SK-MEL-5 (cell line): ENCODE results near the gene AWAT1. TPM values are rescaled to one million over a fixed set of nuclear protein-coding genes. Genes with fewer than 3 reads are reported as not detected.
"Not testable (repeated sequence)": the region's sequence is repeated elsewhere in the genome, so short reads cannot be mapped to it uniquely, and the experiment has no call there.

Source experiments
- DNase-seq: peaks from one replicate; pipeline ENCODE4 v3.0.0-alpha.2; 2016; ENCODE audit warnings: low read depth, low spot score
- in situ Hi-C: cut with HindIII; loops from 2 replicates; pipeline ENCODE4 v1.10.0; 2016; ENCODE audit warnings: low sequenced_read_pairs, high pct_unique_total_duplicates, low pct_unique_long_range_greater_than_20kb
- polyA plus RNA-seq, 2 experiments: library from polyadenylated mRNA; depleted of rRNA; stranded (reverse); fragments of >200 nt; gene quantifications; 2 replicates each; pipeline ENCODE4 v1.2.3, GENCODE V29; 2015
- total RNA-seq: library from RNA; depleted of rRNA; stranded (reverse); fragments of >200 nt; shearing (Covaris generic); gene quantifications from 2 replicates; pipeline ENCODE4 v1.2.3, GENCODE V29; 2014; rRNA removed

The AWAT1 gene
- total RNA-seq: not detected in 2 replicates
- polyA plus RNA-seq (2015; cell fraction: cytosol; rRNA removed): 0.13 and 0.29 TPM in 2 replicates
- polyA plus RNA-seq (2015; cell fraction: nucleus; rRNA removed): 0.22 TPM in 1 of 2 replicates, not detected in the other

DNA sequence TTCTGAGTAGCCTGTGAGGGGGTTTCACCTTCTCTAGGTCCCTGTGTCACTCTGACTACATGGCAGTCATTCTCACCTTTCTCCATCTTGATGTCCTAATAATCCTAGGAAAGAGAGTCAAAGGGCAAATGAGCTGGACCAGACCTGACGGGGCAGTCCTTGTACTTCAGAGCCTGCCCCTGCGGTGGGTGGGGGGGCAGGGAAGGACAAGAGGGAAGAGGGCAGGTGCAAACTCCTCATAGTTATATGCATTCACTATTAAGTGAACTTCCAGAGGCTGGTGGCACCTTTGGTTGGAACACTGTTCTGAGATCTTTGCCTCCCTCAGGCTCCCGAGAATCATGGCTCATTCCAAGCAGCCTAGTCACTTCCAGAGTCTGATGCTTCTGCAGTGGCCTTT lies at the start of gene AWAT1:
TSS of gene AWAT1 (plus strand) at position 301 of the 400 bp plus-strand sequence. CDS start at position 342, 41 bp downstream.
- in situ Hi-C loops: no loop called here
- DNase-seq: no peak

DNA sequence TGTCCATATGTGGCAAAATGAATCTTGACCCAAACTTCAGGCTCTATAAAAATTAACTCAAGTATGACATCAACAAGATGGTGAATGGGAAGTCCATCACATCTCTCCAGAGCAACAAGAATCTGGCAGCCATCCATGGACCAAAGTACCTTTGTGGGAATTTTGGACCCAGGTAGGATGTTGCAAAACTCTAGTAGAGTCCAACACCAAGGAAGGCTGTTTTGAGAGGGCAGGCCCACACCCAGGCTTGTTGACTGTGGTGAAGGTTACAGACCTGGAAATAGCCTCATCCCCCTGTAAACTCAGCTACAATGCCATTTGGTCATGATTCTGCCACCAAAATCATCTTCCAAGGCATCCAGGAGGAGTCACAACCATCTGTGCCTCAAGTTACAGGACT lies 44.2 kb upstream of the AWAT1 start:
- in situ Hi-C loops: no loop called here

GRCh38 chrX:70196961-70197720 lies 37.3 kb upstream of the AWAT1 start:
- DNase-seq: peak; percentile 79
- in situ Hi-C loops: no loop called here

More for the DNA sequence above, 44.2 kb upstream of the AWAT1 start:
- no peak for DNase-seq

DNA sequence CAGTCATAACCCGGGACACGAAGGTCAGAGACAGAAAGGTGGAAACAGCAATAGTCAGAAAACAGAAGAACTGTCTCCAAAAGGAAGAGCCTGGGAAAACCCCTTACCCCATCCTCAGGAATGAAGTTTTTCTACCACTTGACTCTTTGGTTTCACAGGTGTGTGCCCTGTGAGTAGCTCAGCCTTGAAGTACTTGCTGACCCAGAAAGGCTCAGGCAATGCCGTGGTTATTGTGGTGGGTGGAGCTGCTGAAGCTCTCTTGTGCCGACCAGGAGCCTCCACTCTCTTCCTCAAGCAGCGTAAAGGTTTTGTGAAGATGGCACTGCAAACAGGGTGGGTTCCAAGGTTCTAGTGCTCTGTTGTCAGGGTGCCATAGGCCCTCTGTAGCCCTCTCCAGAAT lies 32.7 kb upstream of the AWAT1 start:
- in situ Hi-C loops: no loop called here

DNA sequence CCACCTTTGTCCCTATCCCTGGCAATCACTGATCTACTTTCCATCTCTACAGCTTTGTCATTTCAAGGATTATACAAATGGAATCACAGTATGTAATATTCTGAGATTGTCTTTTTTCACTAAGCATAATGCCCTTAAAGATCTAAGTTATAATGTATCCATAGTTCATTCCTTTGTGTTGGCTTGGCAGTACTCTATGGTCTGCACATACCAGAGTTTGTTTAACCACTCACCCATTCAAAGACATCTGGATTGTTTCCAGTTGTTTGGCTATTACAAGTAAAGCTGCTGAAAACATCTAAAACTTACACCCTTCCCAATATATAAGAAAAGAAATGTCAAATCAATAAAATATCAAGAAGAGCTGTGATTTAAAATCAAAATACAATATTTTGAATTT lies 26.0 kb upstream of the AWAT1 start:
- in situ Hi-C loops: no loop called here
- no peak for DNase-seq

More for the DNA sequence above, 32.7 kb upstream of the AWAT1 start:
- DNase-seq: no peak

GRCh38 chrX:70209570-70209969 lies 24.9 kb upstream of the AWAT1 start:
- in situ Hi-C loops: not testable (repeated sequence)
- DNase-seq: peak; percentile 42

- in situ Hi-C loops: no loop called here
- no peak for DNase-seq
Measured at GRCh38 chrX:70219938-70220764, 14.3 kb upstream of the AWAT1 start.

- in situ Hi-C loops: no loop called here
Measured at GRCh38 chrX:70226048-70226447, 8.4 kb upstream of the AWAT1 start.

GRCh38 chrX:70226687-70227086 lies 7.8 kb upstream of the AWAT1 start:
- in situ Hi-C loops: no loop called here
- DNase-seq: no peak

More at GRCh38 chrX:70226048-70226447, 8.4 kb upstream of the AWAT1 start:
- DNase-seq: no peak

GRCh38 chrX:70231666-70232065 lies 2.8 kb upstream of the AWAT1 start:
- DNase-seq: no peak
- in situ Hi-C loops: no loop called here

- no peak for DNase-seq
- in situ Hi-C loops: no loop called here
Measured at GRCh38 chrX:70240751-70241150, 6.3 kb downstream of the AWAT1 start.

DNA sequence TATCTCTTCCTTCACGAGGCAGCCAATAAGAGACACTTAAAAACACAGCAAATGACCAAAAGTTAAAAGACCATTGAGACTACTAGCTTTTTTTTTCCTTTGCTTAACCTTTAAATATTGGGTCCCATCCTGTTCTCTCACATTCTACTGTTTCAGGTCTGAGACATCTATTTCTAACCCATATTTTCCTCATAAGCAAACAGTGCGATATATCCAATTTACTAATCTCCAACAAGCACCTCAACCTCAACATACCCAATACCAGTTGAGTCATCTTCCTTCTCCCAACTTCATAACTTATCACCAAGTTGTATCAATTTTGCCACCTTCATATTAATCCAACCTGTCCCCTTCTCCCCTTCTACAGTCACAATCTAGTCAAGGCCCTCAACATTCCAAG lies 7.0 kb downstream of the AWAT1 start:
- in situ Hi-C loops: no loop called here
- no peak for DNase-seq

GRCh38 chrX:70243601-70244000 lies 9.1 kb downstream of the AWAT1 start:
- DNase-seq, in situ Hi-C loops: not testable (repeated sequence)

- in situ Hi-C loops: no loop called here
- no peak for DNase-seq
Measured at GRCh38 chrX:70244881-70245280, 10.4 kb downstream of the AWAT1 start.

- no peak for DNase-seq
- in situ Hi-C loops: no loop called here
Measured at GRCh38 chrX:70247252-70247651, 12.8 kb downstream of the AWAT1 start.

DNA sequence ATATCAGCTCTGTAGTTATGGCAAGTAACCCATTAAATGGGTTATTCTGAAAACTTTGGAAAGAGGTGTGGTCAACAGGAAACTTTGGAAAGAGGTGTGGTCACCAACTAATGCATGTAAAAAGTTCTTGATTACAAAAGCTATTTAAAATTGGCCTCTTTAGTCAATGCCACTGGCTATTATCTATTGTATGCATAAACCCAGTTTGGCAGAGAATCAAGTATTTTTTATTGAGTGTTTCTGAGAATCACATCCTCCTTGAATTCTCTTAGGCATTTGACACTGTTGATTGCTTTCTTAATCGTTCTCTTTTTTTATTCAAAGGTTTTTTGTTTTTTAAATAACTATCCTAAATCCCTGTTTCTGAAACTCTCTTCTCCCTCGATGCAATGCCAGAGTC lies 18.0 kb downstream of the AWAT1 start:
- in situ Hi-C loops: no loop called here

DNA sequence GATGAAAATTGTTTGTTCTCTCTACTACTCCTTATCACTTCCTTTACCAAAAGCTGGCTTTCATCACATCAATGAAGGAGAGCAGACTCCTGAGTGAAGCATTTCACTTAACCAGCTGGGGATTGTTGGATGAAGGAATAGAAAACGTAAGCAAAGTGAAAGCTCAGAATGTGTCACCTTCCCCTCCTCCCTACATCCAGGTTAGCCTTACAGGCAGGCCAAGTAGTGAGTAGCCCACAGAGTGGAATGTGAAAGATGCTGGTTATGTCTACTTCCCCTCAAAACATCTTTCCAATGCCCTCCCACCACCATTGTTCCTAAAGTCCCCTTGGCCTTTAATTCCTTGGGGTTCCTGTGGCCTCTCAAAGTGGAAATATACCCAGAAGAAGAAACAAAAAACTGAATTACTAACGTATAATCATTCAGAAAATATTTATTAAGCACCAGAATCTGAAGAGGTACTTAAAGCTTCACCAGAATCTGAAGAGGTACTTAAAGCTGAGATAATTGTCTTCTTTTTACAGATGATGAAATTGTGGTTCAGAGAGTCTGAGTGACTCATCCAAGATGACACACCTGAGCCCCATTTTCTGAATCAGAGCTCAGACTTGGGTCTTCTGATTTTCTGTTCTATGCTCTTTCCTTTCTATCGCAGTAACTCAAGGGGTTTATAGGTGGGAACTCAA lies 19.1 kb downstream of the AWAT1 start:
- in situ Hi-C loops: no loop called here
- no peak for DNase-seq

More for the DNA sequence above, 18.0 kb downstream of the AWAT1 start:
- DNase-seq: no peak

- DNase-seq: no peak
- in situ Hi-C loops: no loop called here
Measured at GRCh38 chrX:70254063-70254400, 19.6 kb downstream of the AWAT1 start.
